H9 (cell line): ENCODE data around the gene TNFAIP3. TPM values are rescaled to one million over a fixed set of nuclear protein-coding genes. Genes with fewer than 3 reads are reported as not detected.

ENCODE experiments used
- DNase-seq: peaks from one replicate; pipeline ENCODE4 v3.0.0-alpha.2; 2017
- H2AFZ ChIP-seq: one replicate; pipeline ENCODE4 v1.6.1; 2013; ENCODE audit warnings: mild to moderate bottlenecking, low read length, control low read depth, moderate library complexity
- H2AK5ac ChIP-seq: 2 replicates; pipeline ENCODE4 v1.6.1; 2013; ENCODE audit warnings: low read length, control low read depth, mixed read lengths; ENCODE audit not compliant: insufficient read length
- H2BK120ac ChIP-seq: one replicate; pipeline ENCODE4 v1.6.1; 2013; ENCODE audit warnings: low read depth, mild to moderate bottlenecking, low read length, control low read depth, inconsistent platforms; ENCODE audit not compliant: poor library complexity, severe bottlenecking
- H2BK12ac ChIP-seq: 2 replicates; pipeline ENCODE4 v1.6.1; 2013; ENCODE audit warnings: low read length, control low read depth, mixed read lengths, low read depth; ENCODE audit not compliant: insufficient read length
- H2BK15ac ChIP-seq: 2 replicates; pipeline ENCODE4 v1.6.1; 2013; ENCODE audit warnings: low read depth, low read length, control low read depth
- H2BK20ac ChIP-seq: one replicate; pipeline ENCODE4 v1.6.1; 2013; ENCODE audit warnings: low read depth, mild to moderate bottlenecking, low read length, control low read depth, inconsistent platforms; ENCODE audit not compliant: poor library complexity, severe bottlenecking
- H2BK5ac ChIP-seq: 2 replicates; pipeline ENCODE4 v1.6.1; 2013; ENCODE audit warnings: low read length, control low read depth, mixed read lengths; ENCODE audit not compliant: insufficient read length
- H3K14ac ChIP-seq: 2 replicates; pipeline ENCODE4 v1.6.1; 2013; ENCODE audit warnings: low read length, control low read depth; ENCODE audit not compliant: insufficient read depth
- H3K18ac ChIP-seq: 2 replicates; pipeline ENCODE4 v1.6.1; 2013; ENCODE audit warnings: low read depth, mild to moderate bottlenecking, mixed read lengths, low read length, control low read depth; ENCODE audit not compliant: insufficient read length
- H3K23ac ChIP-seq: 2 replicates; pipeline ENCODE4 v1.6.1; 2013; ENCODE audit warnings: low read length, control low read depth, mixed read lengths, low read depth; ENCODE audit not compliant: insufficient read length
- H3K23me2 ChIP-seq: 2 replicates; pipeline ENCODE4 v1.6.1; 2013; ENCODE audit warnings: low read depth, mild to moderate bottlenecking, mixed read lengths, low read length, control low read depth; ENCODE audit not compliant: insufficient read length, poor library complexity, severe bottlenecking
- H3K27ac ChIP-seq: 2 replicates; pipeline ENCODE4 v1.5.1; 2013; ENCODE audit warnings: low read length, control low read depth, mixed read lengths, low read depth; ENCODE audit not compliant: insufficient read length
- H3K27me3 ChIP-seq: 2 replicates; pipeline ENCODE4 v1.6.1; 2013; ENCODE audit warnings: low read length, control low read depth, inconsistent platforms; ENCODE audit not compliant: insufficient read depth
- H3K4ac ChIP-seq: 2 replicates; pipeline ENCODE4 v1.6.1; 2013; ENCODE audit warnings: low read depth, mild to moderate bottlenecking, control low read depth, inconsistent platforms, low read length, moderate library complexity
- H3K4me1 ChIP-seq: 2 replicates; pipeline ENCODE4 v1.6.1; 2013; ENCODE audit warnings: low read length, control low read depth, inconsistent platforms; ENCODE audit not compliant: insufficient read depth
- H3K4me2 ChIP-seq: 2 replicates; pipeline ENCODE4 v1.6.1; 2013; ENCODE audit warnings: low read length, control low read depth, mixed read lengths; ENCODE audit not compliant: insufficient read length, insufficient read depth
- H3K56ac ChIP-seq: 2 replicates; pipeline ENCODE4 v1.6.1; 2013; ENCODE audit warnings: low read depth, mild to moderate bottlenecking, mixed read lengths, low read length, control low read depth; ENCODE audit not compliant: insufficient read length
- H3K79me1 ChIP-seq: 2 replicates; pipeline ENCODE4 v1.6.1; 2013; ENCODE audit warnings: low read depth, mild to moderate bottlenecking, moderate library complexity, low read length, control low read depth, inconsistent platforms; ENCODE audit not compliant: insufficient read depth, poor library complexity, severe bottlenecking
- H3K79me2 ChIP-seq: 2 replicates; pipeline ENCODE4 v1.6.1; 2013; ENCODE audit warnings: low read length, control low read depth, inconsistent platforms; ENCODE audit not compliant: insufficient read depth
- H3K9ac ChIP-seq: 2 replicates; pipeline ENCODE4 v1.6.1; 2013; ENCODE audit warnings: low read length, control low read depth, mixed read lengths; ENCODE audit not compliant: insufficient read length; ENCODE audit errors: extremely low read depth
- H3K9me3 ChIP-seq: one replicate; pipeline ENCODE4 v1.6.1; 2013; ENCODE audit warnings: low read depth, low read length, inconsistent platforms; ENCODE audit not compliant: control insufficient read depth
- H3T11ph ChIP-seq: one replicate; pipeline ENCODE4 v1.6.1; 2013; ENCODE audit warnings: mild to moderate bottlenecking, low read length, control low read depth, inconsistent platforms
- H4K20me1 ChIP-seq: one replicate; pipeline ENCODE4 v1.6.1; 2013; ENCODE audit not compliant: control insufficient read depth, insufficient read length, insufficient read depth
- H4K5ac ChIP-seq: 2 replicates; pipeline ENCODE4 v1.6.1; 2013; ENCODE audit warnings: low read depth, mild to moderate bottlenecking, mixed read lengths, low read length, control low read depth; ENCODE audit not compliant: insufficient read length
- H4K8ac ChIP-seq: replicated peaks from 2 replicates; pipeline ENCODE4 v1.6.1; 2013; ENCODE audit warnings: low read length, control low read depth, mixed read lengths, low read depth; ENCODE audit not compliant: insufficient read length
- H4K91ac ChIP-seq: 2 replicates; pipeline ENCODE4 v1.6.1; 2013; ENCODE audit warnings: low read depth, mild to moderate bottlenecking, moderate library complexity, mixed read lengths, low read length, control low read depth; ENCODE audit not compliant: insufficient read length
- H3K27ac Mint-ChIP-seq, 3 experiments: 2 replicates in 2 of 3; 3 replicates in 1 of 3; pipeline ENCODE4 v1.8.0; 2020 to 2021; ENCODE audit warnings: mixed read lengths in 3 of 3, mild to moderate bottlenecking in 1 of 3, moderate library complexity in 1 of 3
- H3K27me3 Mint-ChIP-seq: 2 replicates; pipeline ENCODE4 v1.8.0; 2021; ENCODE audit warnings: low read depth, mild to moderate bottlenecking, moderate library complexity, mixed read lengths
- H3K36me3 Mint-ChIP-seq, 3 experiments: 2 replicates in 2 of 3; 3 replicates in 1 of 3; pipeline ENCODE4 v1.8.0; 2020 to 2021; ENCODE audit warnings: low read depth in 3 of 3, mixed read lengths in 3 of 3; ENCODE audit not compliant: insufficient read depth in 1 of 3
- H3K4me1 Mint-ChIP-seq, 2 experiments: 2 replicates each; pipeline ENCODE4 v1.8.0; 2020; ENCODE audit warnings: mixed read lengths in 2 of 2
- H3K4me3 Mint-ChIP-seq, 2 experiments: 2 replicates in 1 of 2; 3 replicates in 1 of 2; pipeline ENCODE4 v1.8.0; 2020 to 2021; ENCODE audit warnings: mild to moderate bottlenecking in 2 of 2, mixed read lengths in 2 of 2, moderate library complexity in 1 of 2
- H3K9me3 Mint-ChIP-seq, 2 experiments: 2 replicates in 1 of 2; 3 replicates in 1 of 2; pipeline ENCODE4 v1.8.0; 2020; ENCODE audit warnings: mild to moderate bottlenecking in 2 of 2, mixed read lengths in 2 of 2, moderate library complexity in 1 of 2
- WGBS: extraction: QIAGEN DNeasy Blood & Tissue Kit; methylation state at CpG from one replicate; pipeline ENCODE4 v1.1.7; 2013; ENCODE audit warnings: missing lambda C conversion rate, low lambda C conversion rate, mixed read lengths; ENCODE audit not compliant: insufficient read length; ENCODE audit errors: extremely low coverage; 5-methylcytosine and 5-hydroxymethylcytosine counted together
- total RNA-seq: library from RNA; stranded (reverse); gene quantifications from 2 replicates; pipeline ENCODE4 v1.2.1, GENCODE V29; 2021
- TF ChIP-seq, protein P1 (sequence below): fragments of 200-600 bp; sonication (generic); conservative IDR thresholded peaks from 3 replicates; pipeline ENCODE4 v1.8.0; 2021; ENCODE audit warnings: antibody characterized with exemption, mild to moderate bottlenecking

The TNFAIP3 gene
- total RNA-seq, 1 experiment from 2014 or later = 3.7 TPM

DNA sequence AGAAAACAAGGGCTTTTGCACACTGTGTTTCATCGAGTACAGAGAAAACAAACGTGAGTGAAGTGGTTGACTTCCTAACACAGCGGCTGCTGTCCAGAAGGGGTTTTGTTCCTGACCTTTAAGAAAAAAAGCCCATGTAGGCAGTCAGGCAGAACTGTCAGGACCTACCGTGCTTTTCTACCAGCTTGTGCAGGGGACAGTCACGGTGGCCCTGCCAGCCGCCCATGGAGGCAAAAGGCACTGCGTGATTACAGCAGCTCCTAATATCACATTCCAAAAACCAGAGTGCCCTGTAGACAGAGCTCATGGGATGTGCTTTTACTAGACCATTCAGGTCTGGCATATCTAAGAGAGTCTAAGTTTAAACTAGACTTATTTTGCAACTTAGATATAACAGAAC is 12.2 kb downstream of the TNFAIP3 start:
- no peak overlapping the region for H3K4ac ChIP-seq
- H3K4me1 Mint-ChIP-seq = peaks cover 18 to 24% of the 10 kb centered on the region in 2 experiments

More for the DNA sequence above, 12.2 kb downstream of the TNFAIP3 start:
- Mint-ChIP-seq H3K27me3 (peaks cover 5% of the 10 kb centered on the region; the same call in 1 of the 2 replicates), H3K9me3 (no peaks in the 10 kb centered on the region), H3K27ac (no peak overlapping the region), H3K4me3 (0 out of 5 replicates have a peak overlapping the region, but pooled peaks of 1 of the 2 experiments have one; percentile 35), H3K36me3 (peaks cover 0 to 30% (median 0%) of the 10 kb centered on the region in 3 experiments; a peak in 4 of 7 replicates)
- H3K27ac ChIP-seq = no peak overlapping the region
- no peak overlapping the region for H2BK15ac ChIP-seq
- no peak overlapping the region for H3K4me2 ChIP-seq
- H2BK20ac ChIP-seq = no peak overlapping the region
- DNase-seq = peak; percentile 34
- no peaks in the 10 kb centered on the region for H3K23me2 ChIP-seq
- peaks cover 5% of the 10 kb centered on the region; the same call in 1 of the 2 replicates for H3K4me1 ChIP-seq
- no peak overlapping the region for H3K18ac ChIP-seq
- H2AK5ac ChIP-seq = no peak overlapping the region
- no peaks in the 10 kb centered on the region for H3K79me2 ChIP-seq
- no CpG with 5 or more reads among the region's 7 CpGs for WGBS
- no peak overlapping the region for H4K8ac ChIP-seq
- H3K56ac ChIP-seq = no peak overlapping the region
- no peaks in the 10 kb centered on the region for H3K27me3 ChIP-seq
- H2AFZ ChIP-seq = no peak overlapping the region
- TF ChIP-seq, protein P1, sequence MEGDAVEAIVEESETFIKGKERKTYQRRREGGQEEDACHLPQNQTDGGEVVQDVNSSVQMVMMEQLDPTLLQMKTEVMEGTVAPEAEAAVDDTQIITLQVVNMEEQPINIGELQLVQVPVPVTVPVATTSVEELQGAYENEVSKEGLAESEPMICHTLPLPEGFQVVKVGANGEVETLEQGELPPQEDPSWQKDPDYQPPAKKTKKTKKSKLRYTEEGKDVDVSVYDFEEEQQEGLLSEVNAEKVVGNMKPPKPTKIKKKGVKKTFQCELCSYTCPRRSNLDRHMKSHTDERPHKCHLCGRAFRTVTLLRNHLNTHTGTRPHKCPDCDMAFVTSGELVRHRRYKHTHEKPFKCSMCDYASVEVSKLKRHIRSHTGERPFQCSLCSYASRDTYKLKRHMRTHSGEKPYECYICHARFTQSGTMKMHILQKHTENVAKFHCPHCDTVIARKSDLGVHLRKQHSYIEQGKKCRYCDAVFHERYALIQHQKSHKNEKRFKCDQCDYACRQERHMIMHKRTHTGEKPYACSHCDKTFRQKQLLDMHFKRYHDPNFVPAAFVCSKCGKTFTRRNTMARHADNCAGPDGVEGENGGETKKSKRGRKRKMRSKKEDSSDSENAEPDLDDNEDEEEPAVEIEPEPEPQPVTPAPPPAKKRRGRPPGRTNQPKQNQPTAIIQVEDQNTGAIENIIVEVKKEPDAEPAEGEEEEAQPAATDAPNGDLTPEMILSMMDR = no peak; the same call in 2 of the 3 replicates
- no peak overlapping the region for H2BK5ac ChIP-seq
- no peaks in the 10 kb centered on the region for H4K20me1 ChIP-seq
- no peak overlapping the region for H3K23ac ChIP-seq
- no peak overlapping the region for H3K14ac ChIP-seq
- no peak overlapping the region for H3K9ac ChIP-seq
- H3K79me1 ChIP-seq = no peaks in the 10 kb centered on the region
- H3K9me3 ChIP-seq = no peaks in the 10 kb centered on the region
- H3T11ph ChIP-seq = no peak overlapping the region
- H2BK12ac ChIP-seq = no peak overlapping the region
- H4K91ac ChIP-seq = no peak overlapping the region
- H4K5ac ChIP-seq = no peak overlapping the region
- no peak overlapping the region for H2BK120ac ChIP-seq
